Esophagus muscularis mucosa (tissue), 4 donors: Measurements from ENCODE around the gene FURIN. TPM values are rescaled to one million over a fixed set of nuclear protein-coding genes. Genes with fewer than 3 reads are reported as not detected.

ENCODE experiments used
- DNase-seq: peaks from one replicate; pipeline ENCODE4 v3.0.0-alpha.2; 2017; ENCODE audit errors: extremely low spot score
- H3K27ac ChIP-seq, 4 donors: fragments of 200-600 bp; sonication (generic); replicated peaks in 1 of 4; 1 replicate in 3 of 4; 2 replicates in 1 of 4; pipeline ENCODE4 v1.5.1; 2016 to 2019; ENCODE audit warnings: mild to moderate bottlenecking in 1 of 4
- H3K27me3 ChIP-seq, 4 donors: fragments of 200-600 bp; sonication (generic); one replicate each; pipeline versions ENCODE4 v1.5.1 to v1.6.0; 2016 to 2019
- H3K36me3 ChIP-seq, 4 donors: fragments of 200-600 bp; sonication (generic); one replicate each; pipeline ENCODE4 v1.5.1; 2016 to 2019
- H3K4me1 ChIP-seq, 4 donors: fragments of 200-600 bp; sonication (generic); one replicate each; pipeline ENCODE4 v1.5.1; 2016 to 2019
- H3K4me3 ChIP-seq, 4 donors: fragments of 200-600 bp; sonication (generic); 1 replicate in 2 of 4; 2 replicates in 2 of 4; pipeline ENCODE4 v1.5.1; 2016 to 2019; ENCODE audit warnings: mild to moderate bottlenecking in 4 of 4, moderate library complexity in 1 of 4
- H3K9me3 ChIP-seq, 4 donors: fragments of 200-600 bp; sonication (generic); 1 replicate in 3 of 4; 2 replicates in 1 of 4; pipeline ENCODE4 v1.5.1; 2016 to 2019
- CTCF ChIP-seq, 3 experiments: fragments of 200-600 bp in 2 of 3; fragments of 450-650 bp in 1 of 3; sonication (generic) in 2 of 3; IDR thresholded peaks; one replicate each; pipeline ENCODE4 v1.5.1; 2017 to 2019; ENCODE audit warnings: antibody characterized with exemption in 3 of 3, mild to moderate bottlenecking in 2 of 3, moderate library complexity in 1 of 3
- EP300 ChIP-seq: sonication (generic); formaldehyde crosslinking; IDR thresholded peaks from one replicate; pipeline ENCODE4 v1.6.1; 2017; ENCODE audit warnings: antibody characterized with exemption
- POLR2A ChIP-seq: fragments of 450-650 bp; IDR thresholded peaks from one replicate; pipeline ENCODE4 v1.6.1; 2017; ENCODE audit warnings: antibody characterized with exemption, moderate library complexity, mild to moderate bottlenecking, low read depth
- POLR2AphosphoS5 ChIP-seq, 2 donors: sonication (generic); formaldehyde crosslinking; IDR thresholded peaks; one replicate each; pipeline ENCODE4 v1.6.1; 2017; ENCODE audit warnings: antibody characterized with exemption in 2 of 2
- WGBS: methylation state at CpG from one replicate; pipeline ENCODE4 v1.1.5; 2018; 5-methylcytosine and 5-hydroxymethylcytosine counted together
- intact Hi-C: fragments of 100-400 bp; cut with DNase I; formaldehyde crosslinking; loops from one replicate; pipeline ENCODE4 v1.15.1; 2023
- total RNA-seq, 4 donors: library from RNA; depleted of rRNA; stranded (reverse); fragments of >200 nt; gene quantifications; one replicate each; pipeline versions ENCODE4 v1.1.0 to v1.2.1, GENCODE V29; 2016

The FURIN gene
- total RNA-seq, 4 donors from 2014 or later = 39.0 to 84.0 (median 80.3) TPM

GRCh38 chr15:90866800-90867199 is 1.6 kb upstream of the FURIN start:
- no peaks in the 10 kb centered on the region for H3K36me3 ChIP-seq
- no peak for DNase-seq
- H3K27ac ChIP-seq = no peak overlapping the region
- peaks cover 0 to 5% (median 0%) of the 10 kb centered on the region in 4 donors for H3K27me3 ChIP-seq
- H3K4me1 ChIP-seq = peaks cover 23 to 30% (median 28%) of the 10 kb centered on the region in 4 donors
- H3K4me3 ChIP-seq = no peak overlapping the region
- intact Hi-C loops = no loop called here
- 74% methylated on average over 3 of the region's 3 CpGs for WGBS
- TF ChIP-seq CTCF (IDR thresholded peaks at IDR 0.05) (no peak), POLR2A (no peak), POLR2AphosphoS5 (IDR thresholded peaks at IDR 0.05) (no peak)
- no peaks in the 10 kb centered on the region for H3K9me3 ChIP-seq

GRCh38 chr15:90869140-90869541 is 753 bp downstream of the FURIN start:
- Histone ChIP-seq H3K27ac (peak overlapping the region; percentile 92 to 96 (median 96)), H3K4me1 (peaks cover 43 to 52% (median 45%) of the 10 kb centered on the region in 4 donors), H3K27me3 (peaks cover 0 to 5% (median 0%) of the 10 kb centered on the region in 4 donors), H3K9me3 (no peaks in the 10 kb centered on the region), H3K36me3 (no peaks in the 10 kb centered on the region), H3K4me3 (no peak overlapping the region)
- no peak for DNase-seq
- intact Hi-C loops = no loop called here
- TF ChIP-seq POLR2A (no peak), EP300 (no peak), CTCF (IDR thresholded peaks at IDR 0.05) (no peak), POLR2AphosphoS5 (IDR thresholded peaks at IDR 0.05) (no peak)

- Histone ChIP-seq H3K27ac (peak overlapping the region; percentile 92 to 96 (median 96)), H3K9me3 (no peaks in the 10 kb centered on the region), H3K36me3 (no peaks in the 10 kb centered on the region), H3K4me3 (peak overlapping the region in 1 of 4 donors; percentile 85), H3K4me1 (peaks cover 46 to 56% (median 49%) of the 10 kb centered on the region in 4 donors), H3K27me3 (peaks cover 0 to 5% (median 0%) of the 10 kb centered on the region in 4 donors)
- DNase-seq = no peak
- no peak for TF ChIP-seq CTCF (IDR thresholded peaks at IDR 0.05)
- TF ChIP-seq POLR2AphosphoS5 (IDR thresholded peaks at IDR 0.05) = peak; percentile 72
- WGBS = 53% methylated on average over 7 of the region's 9 CpGs
- intact Hi-C loops = loop anchor here (5.0 kb wide), 1 partner anchor 152 kb away; the partner anchor contains the start of gene BLM
Observed at GRCh38 chr15:90869601-90870353, 1.4 kb downstream of the FURIN start.

GRCh38 chr15:90870354-90871138 is 2.2 kb downstream of the FURIN start:
- Histone ChIP-seq H3K27ac (peak overlapping the region; percentile 92 to 96 (median 96)), H3K4me1 (peaks cover 46 to 62% (median 49%) of the 10 kb centered on the region in 4 donors), H3K9me3 (no peaks in the 10 kb centered on the region), H3K27me3 (no peaks in the 10 kb centered on the region), H3K36me3 (peaks cover 1 to 5% (median 3%) of the 10 kb centered on the region in 4 donors), H3K4me3 (peak overlapping the region; percentile 83 to 100 (median 92))
- intact Hi-C loops = loop anchor here (5.0 kb wide), 1 partner anchor 153 kb away; the partner anchor contains the start of gene BLM
- no peak for DNase-seq
- no peak for TF ChIP-seq EP300
- TF ChIP-seq POLR2AphosphoS5 (IDR thresholded peaks at IDR 0.05) = peak in 1 of 2 donors; percentile 26
- no peak for TF ChIP-seq POLR2A
- no peak for TF ChIP-seq CTCF (IDR thresholded peaks at IDR 0.05)
- WGBS = 32% methylated on average over 17 of the region's 19 CpGs
